ENCODE data around the gene PRPSAP1. TPM values are rescaled to one million over a fixed set of nuclear protein-coding genes. Genes with fewer than 3 reads are reported as not detected.

The PRPSAP1 gene
- total RNA-seq, 1 donor from 2014 or later, result 89.6 TPM

DNA sequence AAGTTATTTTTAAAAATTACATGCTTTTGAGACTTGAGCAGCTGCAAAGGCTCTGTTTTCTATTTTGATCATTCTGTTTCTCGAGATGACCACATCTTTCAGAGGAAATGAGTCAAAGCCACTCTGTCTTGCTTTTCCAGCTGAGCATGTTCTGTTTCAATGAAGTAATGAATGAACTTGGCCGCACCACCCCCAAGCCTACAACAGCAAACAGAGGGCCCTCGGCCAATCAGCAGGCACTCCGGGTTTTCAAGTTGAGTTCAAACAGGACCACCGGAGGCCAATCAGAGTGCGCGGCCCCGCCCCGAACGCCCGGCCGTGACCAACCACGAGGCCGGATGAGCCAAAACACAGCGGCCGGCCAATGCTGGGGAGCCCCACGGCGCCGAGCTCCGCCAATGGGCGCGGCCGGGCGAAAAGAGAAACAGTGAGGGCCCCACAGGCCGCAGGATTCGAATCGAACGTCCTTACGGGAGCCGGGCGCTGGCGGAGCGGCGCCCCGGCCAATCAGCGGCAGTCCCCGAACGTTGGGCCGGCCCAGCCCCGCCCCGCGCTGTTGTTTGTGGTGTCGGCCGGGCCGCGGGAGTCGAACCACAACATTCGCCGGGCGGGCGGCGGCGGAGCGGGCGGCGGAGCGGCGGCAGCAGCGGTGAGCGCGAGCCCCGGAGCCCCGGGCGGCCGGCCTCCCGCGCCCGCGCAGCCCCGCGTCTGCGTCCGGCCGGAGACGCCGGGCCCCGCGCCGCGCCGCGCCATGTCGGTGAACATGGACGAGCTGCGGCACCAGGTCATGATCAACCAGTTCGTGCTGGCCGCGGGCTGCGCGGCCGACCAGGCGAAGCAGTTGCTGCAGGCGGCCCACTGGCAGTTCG, 88.7 kb downstream of the PRPSAP1 start, which contains the start of gene UBALD2:
Gene UBALD2, plus strand, starts transcription at position 594 of the 869 bp plus-strand sequence. Its CDS starts 158 bp downstream, at position 752.
- H3K27me3 Mint-ChIP-seq, result no peaks in the 10 kb centered on the region
- H3K4me1 Mint-ChIP-seq (ENCODE audit: low read depth), result peaks cover 44% of the 10 kb centered on the region
- TF ChIP-seq, protein P1, sequence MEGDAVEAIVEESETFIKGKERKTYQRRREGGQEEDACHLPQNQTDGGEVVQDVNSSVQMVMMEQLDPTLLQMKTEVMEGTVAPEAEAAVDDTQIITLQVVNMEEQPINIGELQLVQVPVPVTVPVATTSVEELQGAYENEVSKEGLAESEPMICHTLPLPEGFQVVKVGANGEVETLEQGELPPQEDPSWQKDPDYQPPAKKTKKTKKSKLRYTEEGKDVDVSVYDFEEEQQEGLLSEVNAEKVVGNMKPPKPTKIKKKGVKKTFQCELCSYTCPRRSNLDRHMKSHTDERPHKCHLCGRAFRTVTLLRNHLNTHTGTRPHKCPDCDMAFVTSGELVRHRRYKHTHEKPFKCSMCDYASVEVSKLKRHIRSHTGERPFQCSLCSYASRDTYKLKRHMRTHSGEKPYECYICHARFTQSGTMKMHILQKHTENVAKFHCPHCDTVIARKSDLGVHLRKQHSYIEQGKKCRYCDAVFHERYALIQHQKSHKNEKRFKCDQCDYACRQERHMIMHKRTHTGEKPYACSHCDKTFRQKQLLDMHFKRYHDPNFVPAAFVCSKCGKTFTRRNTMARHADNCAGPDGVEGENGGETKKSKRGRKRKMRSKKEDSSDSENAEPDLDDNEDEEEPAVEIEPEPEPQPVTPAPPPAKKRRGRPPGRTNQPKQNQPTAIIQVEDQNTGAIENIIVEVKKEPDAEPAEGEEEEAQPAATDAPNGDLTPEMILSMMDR (IDR thresholded peaks at IDR 0.05; ENCODE audit: unreplicated experiment), result no peak
- peaks cover 4% of the 10 kb centered on the region for H3K36me3 Mint-ChIP-seq (ENCODE audit: insufficient read depth)
- peak within 1 kb of the TSS; percentile 82 for H3K4me3 Mint-ChIP-seq (ENCODE audit: low read depth)
- no peaks in the 10 kb centered on the region for H3K9me3 Mint-ChIP-seq (ENCODE audit: low read depth)
- peak within 1 kb of the TSS; percentile 96 for H3K27ac Mint-ChIP-seq
- peak; percentile 99 for DNase-seq (ENCODE audit: low spot score, unreplicated experiment)

DNA sequence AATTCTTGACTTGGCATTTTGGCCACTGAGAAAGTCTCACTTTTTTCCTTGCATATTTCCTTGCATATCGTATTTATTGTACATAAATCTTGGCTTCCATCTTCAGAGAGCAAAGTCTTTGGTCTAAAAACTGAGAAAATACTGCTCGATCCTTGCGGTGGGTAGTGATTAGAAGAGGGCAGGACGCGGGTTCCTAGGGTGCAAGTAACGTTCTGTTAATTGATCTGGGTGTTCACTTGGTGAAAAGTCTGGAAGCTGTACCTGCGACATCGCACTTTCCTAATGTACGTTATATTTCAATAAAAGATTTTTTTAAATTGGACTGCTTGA, 89.3 kb downstream of the PRPSAP1 start:
- DNase-seq (ENCODE audit: low spot score, unreplicated experiment), result no peak
- Mint-ChIP-seq H3K4me1 (ENCODE audit: low read depth) (peaks cover 48% of the 10 kb centered on the region), H3K4me3 (ENCODE audit: low read depth) (peak overlapping the region; percentile 65), H3K27ac (peak overlapping the region; percentile 96), H3K27me3 (no peaks in the 10 kb centered on the region), H3K9me3 (ENCODE audit: low read depth) (no peaks in the 10 kb centered on the region), H3K36me3 (ENCODE audit: insufficient read depth) (peaks cover 4% of the 10 kb centered on the region)
- TF ChIP-seq, protein P1 (IDR thresholded peaks at IDR 0.05; ENCODE audit: unreplicated experiment), result no peak

DNA sequence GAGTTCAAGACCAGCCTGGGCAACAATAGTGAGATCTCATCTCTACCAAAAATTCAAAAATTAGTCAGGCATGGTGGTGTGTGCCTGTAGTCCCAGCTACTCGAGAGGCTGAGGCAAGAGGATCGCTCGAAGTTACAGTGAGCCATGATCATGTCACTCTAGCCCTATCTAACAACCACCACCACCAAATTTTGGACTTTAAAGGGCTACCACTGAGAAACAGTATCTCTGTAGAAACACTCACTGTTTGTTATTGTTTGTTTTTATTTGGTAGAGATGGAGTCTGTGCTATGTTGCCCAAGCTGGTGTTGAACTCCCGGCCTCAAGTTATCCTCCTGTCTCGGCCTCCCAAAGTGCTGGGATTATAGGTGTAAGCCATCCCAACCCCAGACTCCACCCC, 89.8 kb downstream of the PRPSAP1 start:
- DNase-seq (ENCODE audit: low spot score, unreplicated experiment), result no peak
- Mint-ChIP-seq H3K27me3 (no peaks in the 10 kb centered on the region), H3K9me3 (ENCODE audit: low read depth) (no peaks in the 10 kb centered on the region), H3K27ac (peak overlapping the region; percentile 97), H3K36me3 (ENCODE audit: insufficient read depth) (peaks cover 4% of the 10 kb centered on the region), H3K4me1 (ENCODE audit: low read depth) (peaks cover 53% of the 10 kb centered on the region), H3K4me3 (ENCODE audit: low read depth) (no peak overlapping the region)
- TF ChIP-seq, protein P1 (IDR thresholded peaks at IDR 0.05; ENCODE audit: unreplicated experiment), result no peak

DNA sequence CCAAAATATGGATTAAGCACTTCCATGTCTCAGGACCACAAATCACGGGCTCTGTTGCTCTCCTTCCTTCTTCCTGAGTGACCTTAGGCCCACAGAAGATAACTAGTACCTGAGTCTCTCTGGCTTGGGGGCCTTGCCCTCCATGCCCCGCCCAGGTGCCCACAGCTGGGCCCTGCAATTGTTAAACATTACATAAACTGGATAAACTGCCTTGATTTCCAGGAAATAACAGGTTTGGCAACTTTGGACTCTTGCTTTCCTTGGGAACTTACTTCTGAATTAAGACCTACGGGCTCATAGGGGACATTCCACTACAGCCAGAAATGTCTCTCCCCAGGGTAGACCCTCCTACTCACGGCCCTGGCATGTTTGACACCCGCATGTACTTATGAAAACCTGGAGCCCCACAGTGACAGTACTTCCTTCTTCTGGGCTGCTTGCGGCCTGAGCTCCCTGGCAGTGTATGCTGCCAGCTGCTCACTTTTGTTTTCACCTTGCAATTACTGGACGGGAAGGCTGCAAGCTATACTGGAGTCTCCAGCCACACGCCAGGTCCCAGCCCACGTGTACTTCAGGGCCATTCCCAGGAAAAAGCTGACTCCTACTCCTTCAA, 90.9 kb downstream of the PRPSAP1 start:
- TF ChIP-seq, protein P1 (IDR thresholded peaks at IDR 0.05; ENCODE audit: unreplicated experiment), result no peak
- Mint-ChIP-seq H3K27ac (peak overlapping the region; percentile 97), H3K27me3 (no peaks in the 10 kb centered on the region), H3K4me3 (ENCODE audit: low read depth) (peak overlapping the region; percentile 36), H3K4me1 (ENCODE audit: low read depth) (peaks cover 57% of the 10 kb centered on the region), H3K36me3 (ENCODE audit: insufficient read depth) (peaks cover 2% of the 10 kb centered on the region), H3K9me3 (ENCODE audit: low read depth) (no peaks in the 10 kb centered on the region)
- DNase-seq (ENCODE audit: low spot score, unreplicated experiment), result no peak

DNA sequence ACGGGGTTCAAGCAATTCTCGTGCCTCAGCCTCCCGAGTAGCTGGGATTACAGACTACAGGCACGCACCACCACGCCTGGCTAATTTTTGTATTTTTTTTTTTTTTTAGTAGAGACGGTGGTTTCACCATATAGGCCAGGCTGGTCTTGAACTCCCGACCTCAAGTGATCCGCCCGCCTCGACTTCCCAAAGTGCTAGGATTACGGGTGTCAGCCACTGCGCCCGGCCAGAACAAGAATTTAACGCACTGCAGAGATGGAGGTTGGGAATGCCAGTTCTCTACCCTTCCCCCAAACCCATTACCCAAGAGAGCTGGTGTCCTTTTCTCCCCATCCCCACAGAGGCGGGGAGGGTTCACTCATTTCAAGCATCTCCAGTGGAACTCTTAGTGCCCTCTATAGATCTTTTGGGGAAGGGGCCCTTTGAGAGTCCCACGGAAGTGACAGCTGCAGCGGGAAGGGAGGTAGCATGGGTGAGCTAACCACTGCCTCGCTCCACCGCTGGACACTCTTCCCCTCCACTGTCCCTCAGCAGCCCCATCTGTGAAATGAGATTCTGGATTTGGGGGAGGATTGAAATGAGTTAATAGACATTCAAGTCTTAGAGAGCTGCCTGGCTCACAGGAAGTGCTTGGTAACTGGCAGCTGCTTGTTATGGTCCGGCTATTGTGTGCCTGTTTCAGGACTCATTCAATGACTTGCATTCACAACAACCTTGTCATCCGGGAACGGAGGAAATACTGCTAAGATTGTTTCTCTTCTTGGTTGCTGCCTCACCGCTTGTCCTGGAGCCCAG, 92.1 kb downstream of the PRPSAP1 start:
- Mint-ChIP-seq H3K4me3 (ENCODE audit: low read depth) (no peak overlapping the region), H3K9me3 (ENCODE audit: low read depth) (peaks cover 3% of the 10 kb centered on the region), H3K27ac (no peak overlapping the region), H3K27me3 (no peaks in the 10 kb centered on the region), H3K4me1 (ENCODE audit: low read depth) (peaks cover 51% of the 10 kb centered on the region), H3K36me3 (ENCODE audit: insufficient read depth) (peaks cover 2% of the 10 kb centered on the region)
- DNase-seq (ENCODE audit: low spot score, unreplicated experiment), result no peak
- TF ChIP-seq, protein P1 (IDR thresholded peaks at IDR 0.05; ENCODE audit: unreplicated experiment), result no peak
